K562 (cell line): Measurements from ENCODE around the gene SDC3. TPM values are rescaled to one million over a fixed set of nuclear protein-coding genes. Genes with fewer than 3 reads are reported as not detected.
A peak's percentile ranks its signal among the peaks of the same experiment; 100 is the strongest.

ENCODE experiments used
- CBFB ChIP-seq: sonication (generic); formaldehyde crosslinking; IDR thresholded peaks from 2 replicates; pipeline ENCODE4 v1.4.0; 2020; ENCODE audit warnings: mild to moderate bottlenecking, missing genetic modification reagents
- CHAMP1 ChIP-seq: fragments of 450-650 bp; IDR thresholded peaks from 2 replicates; pipeline ENCODE4 v1.6.1; 2016; ENCODE audit warnings: mild to moderate bottlenecking
- CHD4 ChIP-seq: fragments of 200-600 bp; sonication (generic); IDR thresholded peaks from 3 replicates; pipeline ENCODE4 v1.6.1; 2012; ENCODE audit warnings: low read depth, mild to moderate bottlenecking, mixed read lengths, low read length, inconsistent platforms; ENCODE audit not compliant: insufficient read depth, insufficient replicate concordance, poor library complexity, severe bottlenecking
- DIDO1 ChIP-seq: fragments of 450-650 bp; IDR thresholded peaks from 2 replicates; pipeline ENCODE4 v1.6.1; 2016; ENCODE audit warnings: low read depth, missing biosample characterization, missing genetic modification characterization
- DMBX1 ChIP-seq: fragments of 250-450 bp; sonication (Bioruptor Pico); IDR thresholded peaks from 2 replicates; pipeline ENCODE4 v1.8.0; 2022; ENCODE audit warnings: inconsistent platforms, mild to moderate bottlenecking, moderate library complexity, borderline replicate concordance
- FOSL1 ChIP-seq: fragments of 200-800 bp; sonication (Bioruptor generic); conservative IDR thresholded peaks from 2 replicates; pipeline ENCODE4 v1.6.1; 2016; ENCODE audit warnings: missing genetic modification characterization, missing compliant biosample characterization
- HDAC3 ChIP-seq: fragments of 450-650 bp; IDR thresholded peaks from 2 replicates; pipeline ENCODE4 v1.6.1; 2018; ENCODE audit warnings: borderline replicate concordance, mild to moderate bottlenecking, moderate library complexity; ENCODE audit not compliant: partially characterized antibody
- HNRNPUL1 ChIP-seq: fragments of 200-400 bp; formaldehyde crosslinking; IDR thresholded peaks from 2 replicates; pipeline ENCODE4 v1.6.1; 2017; ENCODE audit warnings: low read length
- MTF1 ChIP-seq: fragments of 250-450 bp; sonication (Bioruptor Pico); IDR thresholded peaks from 2 replicates; pipeline ENCODE4 v1.9.0; 2021; ENCODE audit warnings: moderate library complexity, mild to moderate bottlenecking, inconsistent platforms, borderline replicate concordance
- NR2C1 ChIP-seq, 2 experiments: fragments of 450-650 bp; IDR thresholded peaks; 2 replicates each; pipeline ENCODE4 v1.6.1; 2017; ENCODE audit warnings: mild to moderate bottlenecking in 2 of 2, antibody characterized with exemption in 1 of 2, inconsistent platforms in 1 of 2, missing compliant biosample characterization in 1 of 2, missing genetic modification characterization in 1 of 2
- PRMT5 ChIP-seq: sonication (generic); formaldehyde crosslinking; IDR thresholded peaks from 2 replicates; pipeline ENCODE4 v1.5.0; 2020; ENCODE audit warnings: missing genetic modification reagents
- RBM15 ChIP-seq: fragments of 200-400 bp; formaldehyde crosslinking; IDR thresholded peaks from 2 replicates; pipeline ENCODE4 v1.6.1; 2018; ENCODE audit warnings: mild to moderate bottlenecking, low read length, moderate library complexity; ENCODE audit not compliant: insufficient read depth
- SETDB1 ChIP-seq: IDR thresholded peaks from one replicate; pipeline ENCODE4 v1.6.1; 2012; ENCODE audit warnings: low read length, control low read depth, inconsistent platforms
- SNRNP70 ChIP-seq: fragments of 200-400 bp; formaldehyde crosslinking; optimal IDR thresholded peaks from 2 replicates; pipeline ENCODE3; 2017; ENCODE audit warnings: low read depth, low read length
- SOX6 ChIP-seq: fragments of 450-650 bp; IDR thresholded peaks from 2 replicates; pipeline ENCODE4 v1.6.1; 2014; ENCODE audit warnings: mild to moderate bottlenecking
- SRSF3 ChIP-seq: fragments of 200-400 bp; formaldehyde crosslinking; IDR thresholded peaks from 2 replicates; pipeline ENCODE4 v1.6.1; 2016; ENCODE audit warnings: mild to moderate bottlenecking, low read length, moderate library complexity; ENCODE audit not compliant: insufficient read depth
- TAL1 ChIP-seq: fragments of 450-650 bp; IDR thresholded peaks from 2 replicates; pipeline ENCODE4 v1.6.1; 2016; ENCODE audit warnings: mild to moderate bottlenecking
- TFAM ChIP-seq: fragments of 250-450 bp; sonication (Bioruptor Pico); conservative IDR thresholded peaks from 2 replicates; pipeline ENCODE4 v1.5.0; 2021; ENCODE audit warnings: mild to moderate bottlenecking, moderate library complexity
- THRA ChIP-seq: fragments of 450-650 bp; IDR thresholded peaks from 2 replicates; pipeline ENCODE4 v1.6.1; 2017; ENCODE audit warnings: mild to moderate bottlenecking, moderate library complexity
- ZC3H8 ChIP-seq: fragments of 450-650 bp; IDR thresholded peaks from 2 replicates; pipeline ENCODE4 v1.6.1; 2017
- ZNF592 ChIP-seq: fragments of 450-650 bp; IDR thresholded peaks from 2 replicates; pipeline ENCODE4 v1.6.1; 2017; ENCODE audit warnings: antibody characterized with exemption, mild to moderate bottlenecking
- ZNF695 ChIP-seq: fragments of 450-650 bp; formaldehyde crosslinking; IDR thresholded peaks from 2 replicates; pipeline ENCODE4 v1.4.0; 2020; ENCODE audit warnings: mild to moderate bottlenecking, moderate library complexity
- polyA plus RNA-seq, 8 experiments: library from polyadenylated mRNA; depleted of rRNA in 4 of 8; stranded (reverse) in 5 of 8; unstranded in 3 of 8; fragments of >200 nt; fragmentation: Nextera tagmentation in 2 of 8; fragmentation: Illumina TruSeq in 1 of 8; extraction: Ambion mirVana in 2 of 8; extraction: Trizol in 1 of 8; gene quantifications; 2 replicates each; pipeline versions ENCODE4 v1.2.1 to v1.2.3, GENCODE V29; 2011 to 2014; ENCODE audit warnings: inconsistent platforms in 1 of 8, missing spikeins in 1 of 8
- total RNA-seq, 7 experiments: library from RNA; depleted of rRNA in 6 of 7; stranded (reverse); fragments of >200 nt in 6 of 7; fragmentation: Illumina TruSeq in 2 of 7; extraction: Trizol in 2 of 7; gene quantifications; 2 replicates each; pipeline versions ENCODE4 v1.2.1 to v1.2.3, GENCODE V29; 2011 to 2021; ENCODE audit warnings: low replicate concordance in 1 of 7

The SDC3 gene
- total and polyA plus RNA-seq, 9 of the 15 experiments (the other 6 are each of a cell fraction or from before 2014, with no cell fraction given): 0.38 to 44.1 (median 12.1) TPM

GRCh38 chr1:30842697-30843354 is 65.7 kb downstream of the SDC3 start (continued):
- TF ChIP-seq CHAMP1: no peak
- no peak for TF ChIP-seq TFAM
- TF ChIP-seq ZC3H8: no peak
- TF ChIP-seq HNRNPUL1: no peak
- no peak for TF ChIP-seq RBM15
- no peak for TF ChIP-seq ZNF592
- TF ChIP-seq MTF1: no peak
- no peak for TF ChIP-seq SETDB1
- peak; percentile 63 for TF ChIP-seq CHD4
- TF ChIP-seq HDAC3: no peak
- no peak for TF ChIP-seq SNRNP70
- TF ChIP-seq ZNF695 (CRISPR knock-in tag): no peak
- TF ChIP-seq PRMT5 (CRISPR knock-in tag): no peak
- TF ChIP-seq SRSF3: no peak
- TF ChIP-seq TAL1: no peak
- TF ChIP-seq SOX6: peak; percentile 58; the same call in 1 of the 2 replicates
- no peak for TF ChIP-seq CBFB (CRISPR knock-in tag)
- TF ChIP-seq FOSL1 (tag): peak; percentile 81
- no peak for TF ChIP-seq NR2C1 (IDR thresholded peaks at IDR 0.05)
- TF ChIP-seq NR2C1 (tag; IDR thresholded peaks at IDR 0.05): 0 out of 2 replicates have a peak, but pooled peaks have one; percentile 7
- no peak; the same call in 1 of the 2 replicates for TF ChIP-seq DIDO1 (tag)
- TF ChIP-seq THRA: no peak
- no peak for TF ChIP-seq DMBX1 (CRISPR knock-in tag)
